NCI-H2029 (cell line): ENCODE data around the gene NSG2.
"Not testable (repeated sequence)": the region's sequence is repeated elsewhere in the genome, so short reads cannot be mapped to it uniquely, and the experiment has no call there.

ENCODE experiments used
- DNase-seq: peaks from one replicate; lab custom pipeline; 2025; lab: John Stamatoyannopoulos, UW

The NSG2 gene

GRCh38 chr5:174102574-174102973 lies 57.1 kb downstream of the NSG2 start:
- DNase-seq = not testable (repeated sequence)

- no peak for DNase-seq
These were observed 61.6 kb downstream of the NSG2 start for GRCh38 chr5:174106997-174107655.

GRCh38 chr5:174108745-174109144 lies 63.2 kb downstream of the NSG2 start:
- no peak for DNase-seq

- no peak for DNase-seq
These were observed 64.3 kb downstream of the NSG2 start for GRCh38 chr5:174109698-174110260.

- no peak for DNase-seq
These were observed 64.8 kb downstream of the NSG2 start for GRCh38 chr5:174110310-174110709.

GRCh38 chr5:174111287-174111973 lies 65.9 kb downstream of the NSG2 start:
- no peak for DNase-seq

GRCh38 chr5:174115226-174115625 lies 69.7 kb downstream of the NSG2 start:
- no peak for DNase-seq

GRCh38 chr5:174118823-174119467 lies 73.4 kb downstream of the NSG2 start:
- no peak for DNase-seq

- DNase-seq = no peak
These were observed 74.0 kb downstream of the NSG2 start for GRCh38 chr5:174119468-174119881.

GRCh38 chr5:174120401-174121005 lies 75.0 kb downstream of the NSG2 start:
- DNase-seq = no peak

GRCh38 chr5:174134545-174134944 lies 89.0 kb downstream of the NSG2 start:
- DNase-seq = no peak

- DNase-seq = no peak
These were observed 94.1 kb downstream of the NSG2 start for GRCh38 chr5:174139623-174140022.

- DNase-seq = peak; percentile 89
These were observed 95.0 kb downstream of the NSG2 start for GRCh38 chr5:174140452-174141020.

- DNase-seq = no peak
These were observed 95.9 kb downstream of the NSG2 start for GRCh38 chr5:174141398-174141797.

- no peak for DNase-seq
These were observed 99.6 kb downstream of the NSG2 start for GRCh38 chr5:174145091-174145490.

GRCh38 chr5:174145821-174146220 lies 100.3 kb downstream of the NSG2 start:
- DNase-seq = no peak

GRCh38 chr5:174146556-174146955 lies 101.0 kb downstream of the NSG2 start:
- no peak for DNase-seq

- peak; percentile 87 for DNase-seq
These were observed 101.5 kb downstream of the NSG2 start for GRCh38 chr5:174147012-174147411.

- no peak for DNase-seq
These were observed 102.0 kb downstream of the NSG2 start for GRCh38 chr5:174147551-174147950.

GRCh38 chr5:174148721-174149120 lies 103.2 kb downstream of the NSG2 start:
- no peak for DNase-seq

- DNase-seq = no peak
These were observed 103.9 kb downstream of the NSG2 start for GRCh38 chr5:174149426-174149825.

GRCh38 chr5:174149989-174150388 lies 104.5 kb downstream of the NSG2 start:
- no peak for DNase-seq
